ENCODE results near the gene SMIM1.

SMIM1 gene

GRCh38 chr1:3814771-3815561 lies 42.4 kb downstream of the SMIM1 start:
- Histone ChIP-seq H3K9me3 (ENCODE audit: insufficient read depth, low read length) (no peaks in the 10 kb centered on the region), H3K9ac (ENCODE audit: low read length) (no peak overlapping the region), H3K27me3 (ENCODE audit: low read depth, low read length) (no peaks in the 10 kb centered on the region), H3K4me3 (ENCODE audit: low read length) (no peak overlapping the region), H3K79me2 (ENCODE audit: low read length) (no peaks in the 10 kb centered on the region), H4K20me1 (ENCODE audit: insufficient read depth, low read length) (no peaks in the 10 kb centered on the region; the same call in 1 of the 2 replicates), H3K4me1 (ENCODE audit: low read length) (peaks cover 22% of the 10 kb centered on the region), H3K4me2 (ENCODE audit: low read length) (no peak overlapping the region), H3K27ac (ENCODE audit: low read length) (no peak overlapping the region), H3K36me3 (replicated peaks; ENCODE audit: low read depth, low read length) (peaks cover 4% of the 10 kb centered on the region), H2AFZ (ENCODE audit: low read depth, low read length) (no peak overlapping the region)
- no peak for TF ChIP-seq CTCF (IDR thresholded peaks at IDR 0.05; ENCODE audit: low read depth, low read length)
- no peak for TF ChIP-seq EZH2phosphoT487 (IDR thresholded peaks at IDR 0.05; ENCODE audit: low read depth)

GRCh38 chr1:3816331-3817137 lies 44.0 kb downstream of the SMIM1 start:
- Histone ChIP-seq H3K9ac (ENCODE audit: low read length) (no peak overlapping the region), H3K9me3 (ENCODE audit: insufficient read depth, low read length) (no peaks in the 10 kb centered on the region), H3K36me3 (replicated peaks; ENCODE audit: low read depth, low read length) (peaks cover 8% of the 10 kb centered on the region), H3K4me1 (ENCODE audit: low read length) (peaks cover 17% of the 10 kb centered on the region), H2AFZ (ENCODE audit: low read depth, low read length) (no peak overlapping the region), H3K79me2 (ENCODE audit: low read length) (no peaks in the 10 kb centered on the region), H3K4me3 (ENCODE audit: low read length) (no peak overlapping the region), H4K20me1 (ENCODE audit: insufficient read depth, low read length) (no peaks in the 10 kb centered on the region; the same call in 1 of the 2 replicates), H3K27me3 (ENCODE audit: low read depth, low read length) (no peaks in the 10 kb centered on the region), H3K4me2 (ENCODE audit: low read length) (no peak overlapping the region), H3K27ac (ENCODE audit: low read length) (no peak overlapping the region)
- TF ChIP-seq CTCF (IDR thresholded peaks at IDR 0.05; ENCODE audit: low read depth, low read length) (no peak), EZH2phosphoT487 (IDR thresholded peaks at IDR 0.05; ENCODE audit: low read depth) (no peak)

GRCh38 chr1:3817138-3817740 lies 44.7 kb downstream of the SMIM1 start:
- no peaks in the 10 kb centered on the region; the same call in 1 of the 2 replicates for H4K20me1 ChIP-seq (ENCODE audit: insufficient read depth, low read length)
- no peaks in the 10 kb centered on the region for H3K79me2 ChIP-seq (ENCODE audit: low read length)
- H3K9me3 ChIP-seq (ENCODE audit: insufficient read depth, low read length), result no peaks in the 10 kb centered on the region
- no peak for TF ChIP-seq EZH2phosphoT487 (IDR thresholded peaks at IDR 0.05; ENCODE audit: low read depth)
- no peak for TF ChIP-seq CTCF (IDR thresholded peaks at IDR 0.05; ENCODE audit: low read depth, low read length)
- no peak overlapping the region for H2AFZ ChIP-seq (ENCODE audit: low read depth, low read length)
- peaks cover 8% of the 10 kb centered on the region for H3K36me3 ChIP-seq (replicated peaks; ENCODE audit: low read depth, low read length)
- H3K4me1 ChIP-seq (ENCODE audit: low read length), result peaks cover 12% of the 10 kb centered on the region; the same call in 1 of the 2 replicates
- H3K4me3 ChIP-seq (ENCODE audit: low read length), result no peak overlapping the region
- no peak overlapping the region for H3K9ac ChIP-seq (ENCODE audit: low read length)
- H3K27me3 ChIP-seq (ENCODE audit: low read depth, low read length), result no peaks in the 10 kb centered on the region
- no peak overlapping the region for H3K27ac ChIP-seq (ENCODE audit: low read length)
- H3K4me2 ChIP-seq (ENCODE audit: low read length), result no peak overlapping the region

All from OCI-LY3 (cell line).